Suppressor macrophage treated with lipopolysaccharide for 1 hour (primary cell): ENCODE results near the gene NMU.
"Not testable (repeated sequence)": the region's sequence is repeated elsewhere in the genome, so short reads cannot be mapped to it uniquely, and the experiment has no call there.

Experiments
- DNase-seq, 3 donors: peaks; one replicate each; pipeline ENCODE4 v3.0.0-alpha.2; 2020 to 2022

NMU gene

DNA sequence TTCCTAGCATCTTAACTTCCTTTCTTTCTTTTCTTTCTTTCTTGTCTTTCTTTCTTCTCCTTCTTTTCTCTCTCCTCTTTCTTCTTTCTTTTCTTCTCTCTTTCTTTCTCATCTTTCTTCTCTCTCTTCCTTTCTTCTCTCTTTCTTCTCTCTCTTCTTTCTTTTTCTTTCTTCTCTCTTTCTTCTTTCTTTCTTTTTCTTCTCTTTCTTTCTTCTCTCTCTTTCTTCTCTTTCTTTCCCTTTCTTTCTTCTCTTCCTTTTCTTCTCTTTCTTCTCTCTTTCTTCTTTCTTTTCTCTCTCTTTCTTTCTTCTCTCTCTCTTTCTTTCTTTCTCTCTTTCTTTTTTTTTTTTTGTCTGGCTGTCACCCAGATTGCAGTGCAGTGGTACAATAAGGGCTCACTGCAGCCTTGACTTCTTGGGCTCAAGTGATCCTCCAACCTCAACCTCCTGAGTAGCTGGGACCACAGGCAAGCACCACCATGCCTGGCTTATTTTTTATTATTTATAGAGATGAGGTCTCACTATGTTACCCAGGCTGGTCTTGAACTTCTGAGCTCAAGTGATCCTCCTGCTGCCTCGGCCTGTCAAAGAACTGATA lies 17.5 kb downstream of the NMU start:
- DNase-seq = no peak

DNA sequence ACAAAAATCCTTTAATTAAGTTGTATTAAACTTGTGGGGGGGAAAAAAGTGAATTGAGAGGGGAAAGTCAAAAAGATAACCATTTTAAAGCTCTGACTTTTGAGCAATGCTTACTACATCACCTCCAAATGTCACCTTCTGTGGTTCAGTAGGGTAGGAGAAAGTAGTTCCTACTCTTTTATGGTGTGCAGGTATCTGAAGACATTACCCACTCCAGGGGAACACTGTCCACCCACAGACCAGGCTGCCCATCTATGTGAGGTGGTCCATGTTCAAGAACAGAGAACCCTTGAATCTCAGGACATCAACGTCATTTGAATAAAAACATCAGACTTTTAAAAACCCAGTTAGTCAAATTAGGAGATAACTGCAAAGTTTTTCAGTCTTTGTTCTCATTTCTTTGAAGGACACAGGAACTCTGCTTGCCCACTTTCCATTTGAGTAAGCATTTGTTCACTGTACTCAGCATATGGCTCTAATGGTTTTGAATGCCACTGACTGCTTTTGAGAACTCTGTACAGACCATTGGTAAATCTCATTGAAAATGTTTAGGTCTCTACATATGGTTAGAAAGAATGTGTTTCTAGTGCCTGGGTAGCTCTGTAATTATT lies 18.4 kb downstream of the NMU start:
- DNase-seq = no peak

DNA sequence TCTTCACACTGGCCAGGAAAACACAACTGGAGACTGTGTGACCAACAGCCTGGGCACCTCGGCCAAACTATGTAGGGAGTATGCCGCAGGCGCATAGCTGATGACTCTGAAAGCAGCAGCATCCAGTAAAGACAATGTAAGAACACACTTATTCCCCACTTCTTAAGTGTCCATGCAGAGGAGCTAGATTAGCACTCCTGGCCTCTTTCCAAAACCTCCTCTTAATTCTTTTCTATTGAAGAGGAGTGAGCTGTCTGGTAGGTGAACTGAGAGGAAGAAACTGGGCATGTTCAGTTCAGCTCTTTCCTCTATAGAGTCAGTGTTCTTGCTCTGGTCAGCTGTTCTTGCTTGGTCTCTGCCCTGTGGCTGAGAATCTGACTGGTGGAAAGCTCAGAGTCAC lies 21.1 kb downstream of the NMU start:
- DNase-seq = no peak

DNA sequence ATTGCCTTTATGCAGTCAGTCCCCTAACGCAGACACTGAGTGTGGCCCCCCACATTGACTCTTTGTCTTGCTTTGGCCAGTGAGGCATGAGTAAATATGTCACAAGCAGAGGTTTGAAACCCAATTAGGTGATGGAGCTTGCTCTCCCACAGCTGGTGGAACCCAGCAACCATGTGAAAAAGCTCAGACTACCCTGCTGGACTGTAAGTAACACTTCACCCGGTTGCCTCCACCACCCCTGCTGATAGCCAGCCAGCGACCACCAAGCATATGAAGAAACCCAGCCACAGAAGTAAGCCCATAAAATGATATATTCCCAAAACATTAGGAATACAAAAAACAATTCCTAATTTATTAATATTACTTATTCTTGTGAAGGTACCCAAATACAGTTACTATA lies 22.5 kb downstream of the NMU start:
- DNase-seq = no peak

DNA sequence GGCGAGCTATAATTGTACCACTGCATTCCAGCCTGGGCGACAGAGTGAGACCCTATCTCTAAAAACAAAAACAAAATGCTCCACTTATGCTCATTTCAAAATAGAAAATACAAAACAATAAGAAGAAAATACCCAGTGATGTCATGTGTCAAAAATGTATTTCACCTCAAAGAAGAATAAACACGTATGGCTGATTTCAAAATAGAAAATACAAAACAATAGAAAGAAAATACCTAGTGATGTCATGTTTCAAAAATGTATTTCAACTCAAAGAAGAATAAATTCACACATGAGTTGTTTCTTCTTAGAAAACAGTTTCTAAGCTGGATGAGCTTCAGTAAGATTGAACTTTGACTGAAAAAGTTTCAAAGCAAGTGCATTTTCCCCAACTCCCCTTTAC lies 23.8 kb downstream of the NMU start:
- DNase-seq = no peak

DNA sequence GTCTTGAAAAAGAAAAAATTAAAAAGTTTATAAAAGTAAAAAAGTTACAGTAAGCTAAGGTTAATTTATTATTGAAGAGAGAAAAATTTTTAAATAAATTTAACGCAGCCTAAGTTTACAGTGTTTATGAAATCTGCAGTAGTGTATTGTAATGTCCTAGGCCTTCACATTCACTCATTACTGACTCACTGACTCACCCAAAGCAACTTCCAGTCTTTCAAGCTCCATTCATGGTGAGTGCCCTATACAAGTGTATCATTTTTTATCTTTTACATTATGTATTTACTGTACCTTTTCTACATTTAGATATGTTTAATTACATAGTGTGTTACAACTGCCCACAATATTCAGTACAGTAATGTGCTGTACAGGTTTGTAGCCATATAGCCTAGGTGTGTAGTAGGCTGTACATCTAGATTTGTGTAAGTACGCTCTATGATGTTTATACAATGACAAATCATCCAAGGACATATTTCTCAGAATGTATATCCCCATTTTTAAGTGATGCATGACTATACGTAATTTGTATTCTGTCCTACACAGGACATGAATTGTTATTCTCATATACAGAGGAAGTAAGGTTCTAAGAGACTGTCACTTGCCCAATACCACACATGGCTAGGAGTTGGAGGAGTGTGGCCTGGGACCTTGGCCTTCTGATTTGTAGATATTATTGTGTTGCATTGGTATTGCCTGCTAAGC lies 24.6 kb downstream of the NMU start:
- no peak for DNase-seq

DNA sequence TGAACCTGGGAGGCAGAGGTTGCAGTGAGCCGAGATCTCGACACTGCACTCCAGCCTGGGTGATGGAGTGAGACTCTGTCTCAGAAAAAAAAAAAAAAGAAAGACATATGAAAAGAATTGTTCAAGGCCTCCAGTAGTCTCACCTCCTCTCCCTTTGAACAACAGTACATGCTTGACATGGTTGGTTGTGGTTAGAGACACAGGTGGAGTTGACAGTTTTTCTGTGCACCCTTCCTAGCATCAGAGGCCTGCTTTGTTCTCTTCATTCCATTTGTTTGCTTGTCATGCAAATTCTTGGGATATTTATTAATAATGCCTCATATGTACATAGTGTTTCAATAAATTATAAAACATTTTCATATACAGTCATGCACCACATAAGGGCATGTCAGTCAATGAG lies 25.7 kb downstream of the NMU start:
- DNase-seq = no peak

DNA sequence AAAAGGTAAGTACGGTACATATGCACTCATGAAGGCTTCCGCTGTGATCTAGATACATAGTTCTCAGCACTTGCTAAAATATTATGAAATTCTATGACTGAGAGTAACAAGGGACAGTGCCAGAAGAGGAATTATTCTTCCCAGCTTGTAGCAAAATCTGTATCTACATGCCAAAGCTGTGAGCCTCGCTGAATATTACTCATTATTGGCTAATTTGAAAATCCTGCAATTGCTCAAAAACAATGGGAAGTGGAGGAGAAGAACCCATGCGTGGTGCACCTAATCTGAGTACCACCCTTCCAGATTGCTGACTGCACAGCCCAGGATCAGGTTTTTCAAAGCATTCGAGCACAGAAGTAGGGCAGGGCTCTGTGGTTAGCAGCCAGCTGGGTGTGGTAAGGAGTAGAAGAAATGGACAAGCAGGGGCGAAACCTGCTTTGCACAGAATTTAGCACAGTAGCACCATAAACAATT lies 26.7 kb downstream of the NMU start:
- DNase-seq = no peak

DNA sequence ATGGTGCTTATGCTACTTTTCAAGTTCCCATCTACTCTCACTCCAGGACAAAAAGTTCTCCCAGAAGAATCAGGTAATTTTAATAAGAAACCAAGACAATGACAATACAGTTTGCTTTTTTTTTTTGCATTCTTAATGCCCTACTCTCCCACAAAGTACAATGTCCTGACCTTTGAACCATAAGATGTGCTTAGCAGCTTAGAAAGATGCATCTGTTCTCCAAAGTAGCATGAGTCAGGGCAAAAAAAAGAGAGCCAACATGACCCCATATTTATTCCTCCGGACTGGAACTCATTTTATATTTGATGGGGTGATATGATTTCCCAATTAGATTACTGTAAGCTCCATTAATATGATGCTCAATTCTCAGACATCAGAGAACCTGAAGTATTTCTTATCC lies 27.5 kb downstream of the NMU start:
- DNase-seq = no peak

DNA sequence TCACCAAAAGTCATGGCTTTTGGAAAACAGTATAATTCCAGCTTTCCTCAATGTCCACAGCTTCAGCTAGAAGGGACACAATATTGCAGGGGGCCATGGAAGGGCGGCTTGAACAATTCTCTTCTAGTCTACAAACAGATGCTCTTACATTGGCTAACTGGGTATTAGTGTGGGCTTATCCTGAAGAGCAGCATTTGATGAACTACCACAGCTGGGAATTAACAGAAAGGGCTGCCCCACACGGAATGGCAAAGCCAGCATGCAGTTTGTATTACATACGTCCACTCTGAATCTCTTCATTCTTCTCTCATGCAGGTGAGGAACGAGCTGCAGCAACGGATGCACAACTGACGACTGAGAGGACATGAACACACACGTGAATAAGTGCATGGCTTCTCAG lies 31.1 kb downstream of the NMU start:
- DNase-seq = no peak

DNA sequence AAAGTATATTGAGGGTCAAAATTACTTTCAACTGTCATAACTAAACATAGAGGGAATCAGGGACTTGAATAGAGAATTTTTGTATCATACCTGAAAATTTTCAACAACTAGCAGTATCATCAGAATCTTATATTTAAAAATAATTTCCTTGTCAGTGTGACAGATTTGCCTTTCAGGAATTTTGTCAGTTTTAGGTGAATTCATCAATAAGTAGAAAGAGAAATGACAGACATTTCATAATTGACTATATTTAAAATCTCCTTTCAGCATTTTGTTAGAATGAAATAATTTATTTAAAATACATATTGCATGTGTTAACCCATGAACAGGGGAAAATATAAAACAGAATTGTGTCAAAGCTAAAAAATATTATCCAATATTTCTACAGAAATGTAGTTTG lies 35.5 kb downstream of the NMU start:
- DNase-seq = no peak

DNA sequence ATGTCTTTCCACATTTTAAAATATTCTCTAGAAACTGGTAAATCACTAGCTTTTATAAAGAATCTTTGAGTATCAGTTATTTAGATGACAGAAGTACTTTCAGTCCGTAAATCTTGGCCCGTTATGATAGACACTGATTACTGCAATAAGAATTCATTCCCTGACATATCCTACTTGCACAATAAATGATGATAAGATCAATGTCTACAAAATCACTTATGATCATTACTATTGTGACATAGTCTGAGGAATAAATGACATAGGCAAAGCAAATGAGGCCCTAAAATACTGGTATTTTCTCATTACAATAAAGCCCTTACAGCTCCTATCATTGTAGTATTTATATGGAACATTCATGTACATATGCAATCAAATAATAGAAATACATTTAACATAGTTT lies 37.5 kb downstream of the NMU start:
- DNase-seq = no peak

DNA sequence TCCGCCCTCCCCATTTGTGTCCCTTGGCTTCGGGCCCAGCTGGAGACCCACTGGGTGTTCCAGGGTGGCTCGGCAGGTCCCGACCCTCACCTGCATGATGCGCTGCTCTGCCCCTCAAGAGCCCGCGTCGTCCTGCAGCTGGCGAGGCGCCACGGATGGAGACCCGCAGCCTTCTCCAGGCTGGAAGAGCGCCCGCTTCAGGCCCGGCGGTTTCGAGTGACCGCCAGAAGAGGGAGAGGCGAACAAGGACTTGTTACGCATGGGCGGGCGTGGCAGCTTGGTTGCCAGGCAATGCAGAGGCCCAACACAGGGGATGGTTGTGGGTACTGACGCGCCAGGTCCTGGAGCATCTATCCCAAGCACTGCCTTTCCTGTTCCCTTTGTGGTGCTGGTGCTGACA lies 44.1 kb downstream of the NMU start, which contains the start of gene PDCL2:
Gene PDCL2, minus strand, starts transcription at position 232 of the 400 bp plus-strand sequence. Its CDS starts 136 bp downstream, at position 96.
- DNase-seq = no peak

DNA sequence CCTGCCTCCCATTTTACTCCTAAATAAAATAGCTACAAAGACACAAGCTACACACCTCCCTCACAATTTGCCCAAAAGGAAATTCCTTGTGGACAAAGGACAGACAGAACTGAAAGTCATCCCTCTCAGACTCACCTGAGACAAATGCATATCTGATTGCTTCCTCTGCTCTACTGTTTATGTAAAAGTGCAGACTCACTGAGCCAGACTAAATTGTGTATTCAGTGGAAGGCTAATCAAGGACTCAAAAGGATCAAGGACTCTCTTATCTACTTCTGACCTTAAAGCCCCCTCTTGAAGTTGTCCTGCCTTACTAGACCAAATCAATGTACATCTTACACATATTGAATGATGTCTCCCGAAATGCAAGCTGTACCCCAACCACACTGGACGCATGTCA lies 47.9 kb downstream of the NMU start:
- DNase-seq = no peak

DNA sequence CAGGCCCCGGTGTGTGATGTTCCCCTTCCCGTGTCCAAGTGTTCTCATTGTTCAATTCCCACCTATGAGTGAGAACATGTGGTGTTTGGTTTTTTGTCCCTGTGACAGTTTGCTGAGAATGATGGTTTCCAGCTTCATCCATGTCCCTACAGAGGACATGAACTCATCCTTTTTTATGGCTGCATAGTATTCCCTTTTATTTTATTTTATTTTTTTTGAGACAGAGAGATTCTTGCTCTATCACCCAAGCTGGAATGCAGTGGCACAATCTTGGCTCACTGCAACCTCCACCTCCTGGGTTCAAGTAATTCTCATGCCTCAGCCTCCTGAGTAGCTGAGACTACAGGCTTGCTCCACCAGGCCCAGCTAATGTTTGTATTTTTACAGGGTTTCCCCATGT lies 53.3 kb downstream of the NMU start:
- not testable (repeated sequence) for DNase-seq

DNA sequence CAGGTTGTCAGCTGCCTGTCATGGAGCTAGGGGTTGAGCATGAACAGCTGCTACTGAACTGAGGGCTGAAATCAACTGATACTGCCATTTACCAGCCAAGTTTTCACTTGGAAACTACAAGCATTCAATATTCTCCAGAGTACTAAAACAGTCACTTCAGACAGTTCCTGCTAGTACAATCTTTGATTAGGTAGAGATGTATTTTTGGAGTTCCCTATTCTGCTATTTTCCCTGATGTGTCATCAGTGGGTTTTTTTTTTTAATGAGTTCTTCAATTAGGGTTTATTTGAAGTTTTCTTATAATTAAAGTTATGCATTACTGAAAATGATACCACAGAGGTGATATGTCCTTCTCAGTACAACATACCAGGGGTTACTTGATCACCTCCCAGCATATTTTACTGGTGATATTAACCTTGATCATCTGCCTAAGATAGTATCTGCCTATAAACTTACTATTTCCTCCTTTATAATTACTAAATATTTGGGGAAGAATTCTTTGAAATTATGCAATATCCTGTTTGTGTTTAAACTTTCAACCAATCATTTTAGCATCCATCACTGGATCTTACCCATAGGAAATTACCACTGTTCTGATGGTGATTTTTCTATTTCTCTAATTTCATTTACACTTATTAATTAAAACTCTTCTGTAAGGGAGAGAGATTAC lies 57.6 kb downstream of the NMU start:
- peak; percentile 26 to 68 (median 53) for DNase-seq

DNA sequence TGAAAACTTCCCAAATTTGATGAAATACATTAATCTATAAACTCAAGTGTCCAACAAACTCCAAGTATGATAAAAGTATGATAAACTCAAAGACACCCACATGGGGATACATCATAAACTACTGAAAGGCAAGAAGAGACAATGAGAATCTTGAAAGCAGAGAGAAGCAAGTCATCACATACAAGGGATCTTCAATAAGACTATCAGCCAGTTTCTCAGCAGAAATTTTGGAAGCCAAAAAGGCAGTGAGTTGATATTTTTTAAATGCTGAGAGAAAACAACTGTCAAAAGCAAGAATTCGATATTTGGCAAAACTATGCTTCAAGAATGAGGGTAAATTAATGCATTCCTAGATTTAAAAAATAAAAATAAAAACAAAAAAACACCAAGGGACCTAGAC lies 60.6 kb downstream of the NMU start:
- DNase-seq = no peak

DNA sequence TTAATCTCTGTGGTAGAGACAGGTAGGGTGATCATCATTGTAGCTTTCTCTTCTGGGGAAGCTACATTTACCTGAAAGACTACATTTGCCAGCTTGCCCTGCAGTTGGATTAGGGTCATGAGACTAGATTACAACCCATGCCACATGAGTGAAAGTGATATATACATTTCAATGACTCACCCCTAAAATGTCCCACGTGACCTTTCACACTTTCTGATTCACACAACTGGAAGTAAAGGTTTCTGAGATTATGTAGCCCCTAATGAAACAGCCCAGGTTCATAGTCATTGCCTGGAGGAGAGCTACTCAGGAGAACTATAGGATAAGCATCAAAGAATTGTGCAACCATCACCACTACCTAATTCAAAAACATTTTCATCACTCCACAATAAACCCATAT lies 61.8 kb downstream of the NMU start:
- peak; percentile 6 to 23 (median 16) for DNase-seq

DNA sequence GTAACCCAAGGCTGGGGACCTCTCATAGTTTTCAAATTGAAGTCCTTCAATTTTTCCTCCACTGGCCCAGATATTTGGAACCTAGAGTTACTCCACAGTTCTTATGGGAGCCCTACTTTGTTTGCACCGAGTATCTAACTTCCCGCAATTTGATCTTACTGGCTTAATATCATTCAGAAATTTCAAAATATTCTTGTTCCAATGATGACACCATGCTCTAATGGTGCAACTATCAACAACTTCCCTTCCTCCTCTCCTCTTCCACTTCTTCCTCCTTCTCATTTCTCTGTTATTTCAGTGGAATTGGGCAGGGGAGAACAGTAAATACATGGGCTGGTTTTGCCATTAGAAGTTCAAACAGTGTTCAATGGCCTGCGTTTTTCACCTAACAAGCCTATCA lies 64.3 kb downstream of the NMU start:
- peak; percentile 4 to 39 (median 29) for DNase-seq

DNA sequence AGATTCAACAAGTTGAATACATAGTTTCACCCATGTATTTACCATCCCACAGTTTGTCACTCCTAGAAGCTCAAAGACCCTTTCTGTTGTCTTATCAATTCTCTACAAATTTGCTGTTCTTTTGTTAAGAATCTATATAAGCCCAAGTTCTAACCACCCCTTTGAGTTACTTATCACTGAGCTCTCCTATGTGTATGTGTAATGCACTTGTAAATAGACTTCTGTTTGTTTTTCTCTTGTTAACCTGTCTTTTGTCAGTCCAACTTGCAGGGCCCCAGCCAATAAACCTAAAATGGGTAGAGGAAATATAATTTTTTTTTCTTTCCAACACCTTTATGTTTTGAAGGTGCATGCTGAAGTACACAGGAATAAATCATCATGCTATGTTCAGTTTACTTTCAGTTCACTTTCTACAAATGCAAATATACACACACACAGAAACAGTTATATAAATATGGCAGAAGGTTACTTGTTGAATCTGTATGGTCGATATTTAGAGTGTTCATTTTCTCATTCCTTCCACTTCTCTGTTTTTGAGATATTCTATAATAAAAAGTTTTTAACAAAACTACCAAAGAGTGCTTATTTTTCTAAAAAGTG lies 67.1 kb downstream of the NMU start:
- DNase-seq = no peak

DNA sequence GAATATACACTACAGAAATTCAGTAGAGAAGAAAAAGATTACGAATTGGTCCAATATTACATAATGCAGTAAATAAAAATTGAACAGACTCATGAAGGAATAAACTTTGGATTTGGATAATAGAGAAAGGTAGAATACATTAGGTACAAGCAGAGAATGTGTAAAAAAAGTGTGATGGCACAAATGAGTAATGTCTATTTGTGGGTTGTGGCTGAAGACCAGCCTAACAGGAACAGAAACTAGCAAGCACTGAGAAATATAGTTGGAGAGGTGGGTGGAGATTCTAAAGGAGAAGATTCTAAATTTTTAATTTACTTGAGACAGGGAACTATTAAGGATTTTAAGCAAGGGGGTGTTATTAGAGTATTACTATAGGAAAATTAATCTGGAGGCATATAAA lies 74.2 kb downstream of the NMU start:
- DNase-seq = peak; percentile 65 to 85 (median 85)

DNA sequence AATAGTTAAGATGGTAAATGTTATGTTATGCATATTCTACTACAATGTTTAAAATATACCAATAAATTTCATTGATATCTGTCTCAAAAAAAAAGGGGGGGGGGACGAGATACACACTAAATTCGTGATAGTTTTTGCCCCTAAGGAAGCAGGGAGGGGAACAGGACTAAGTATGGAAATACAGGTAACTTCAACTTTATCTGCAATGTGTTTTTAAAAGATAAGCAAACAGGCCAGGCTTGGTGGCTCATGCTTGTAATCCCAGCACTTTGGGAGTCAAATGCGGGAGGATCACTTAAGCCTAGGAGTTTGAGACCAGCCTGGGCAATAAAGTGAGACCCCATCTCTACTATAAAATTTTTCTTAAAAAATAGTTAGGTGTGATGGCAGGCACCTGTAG lies 76.0 kb downstream of the NMU start:
- no peak for DNase-seq

DNA sequence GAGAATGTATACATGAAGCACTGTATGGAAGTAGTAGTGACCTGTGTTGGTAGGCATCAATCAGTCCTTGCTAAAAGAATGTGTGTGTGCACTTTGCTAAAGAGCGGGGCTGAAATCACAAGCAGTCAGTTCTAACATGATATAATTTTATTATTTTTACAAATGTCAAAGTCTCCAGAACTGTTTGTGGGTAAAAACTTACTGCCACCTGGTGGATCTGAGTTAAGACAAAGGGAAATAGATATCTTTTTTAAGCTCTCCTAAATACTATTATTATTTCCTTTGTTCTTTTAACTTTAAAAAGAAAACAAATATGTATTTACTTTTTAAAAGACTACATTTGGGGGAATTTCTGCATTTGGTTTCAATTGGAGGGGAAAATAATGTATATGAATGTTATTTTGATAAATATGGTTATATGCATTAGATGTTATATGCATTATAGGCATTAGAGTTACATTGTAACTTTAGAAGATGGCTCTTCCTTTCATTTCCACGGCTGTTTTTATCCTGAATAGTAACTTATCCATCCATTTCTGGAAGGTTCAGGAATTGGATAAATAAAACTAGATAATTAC lies 81.6 kb downstream of the NMU start:
- DNase-seq = peak; percentile 31 to 43 (median 36)
